ENCODE measurements around the gene UPF1. TPM values are rescaled to one million over a fixed set of nuclear protein-coding genes. Genes with fewer than 3 reads are reported as not detected.

UPF1 gene
- total and polyA plus RNA-seq, 4 donors, result 48.3 to 89.2 (median 64.5) TPM

DNA sequence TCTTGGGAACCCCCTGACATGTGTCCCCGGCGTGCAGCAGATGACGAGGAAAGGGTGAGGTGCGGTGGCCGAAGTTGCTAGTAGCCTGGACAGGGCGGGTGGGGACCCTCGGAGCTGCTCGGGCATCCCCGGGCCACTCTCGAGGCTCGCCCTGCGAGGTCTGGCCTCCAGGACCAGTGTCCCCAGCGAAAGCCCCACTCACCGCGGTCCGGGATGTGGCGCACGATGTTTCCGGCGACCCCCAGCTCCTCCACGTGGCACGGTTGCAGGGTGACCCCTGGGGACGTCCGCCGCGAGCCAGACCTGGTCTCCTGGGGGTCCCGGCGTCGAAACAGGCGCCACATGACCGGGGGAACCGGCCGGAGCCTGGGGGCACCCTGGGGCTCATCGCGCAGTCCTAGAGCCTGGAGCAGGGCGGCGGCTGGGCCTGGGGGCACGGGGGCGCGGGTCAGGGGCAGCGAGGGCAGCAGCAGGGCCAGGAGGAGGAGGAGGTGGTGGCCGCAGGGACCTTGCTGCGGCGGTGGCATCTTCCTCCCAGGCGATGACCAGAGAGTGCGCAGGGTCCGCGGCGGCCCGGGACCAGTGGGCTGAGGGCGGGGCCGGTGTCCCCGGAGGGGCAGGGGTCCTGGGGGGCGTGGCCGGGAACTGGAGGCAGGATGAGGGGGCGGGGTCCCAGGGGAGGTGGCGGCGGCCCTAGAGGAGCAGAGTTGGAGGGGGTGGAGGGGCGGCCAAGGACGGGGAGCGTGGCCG, 38.2 kb downstream of the UPF1 start:
- DNase-seq, result no peak
- Histone ChIP-seq H3K9ac (ENCODE audit: insufficient read depth in 1 of 2, low read length in 2 of 2) (no peak overlapping the region), H3K4me1 (ENCODE audit: control insufficient read depth in 5 of 5, insufficient read depth in 5 of 5, low read length in 5 of 5) (peaks cover 0 to 9% (median 3%) of the 10 kb centered on the region in 5 donors), H3K36me3 (ENCODE audit: control insufficient read depth in 4 of 4, insufficient read depth in 4 of 4, low read length in 4 of 4) (peaks cover 0 to 29% (median 14%) of the 10 kb centered on the region in 4 donors), H3K27me3 (ENCODE audit: control insufficient read depth in 3 of 3, insufficient read depth in 3 of 3, low read length in 2 of 3) (peaks cover 0 to 19% (median 12%) of the 10 kb centered on the region in 3 donors), H3K4me3 (peak overlapping the region; percentile 9), H3K27ac (ENCODE audit: low read depth in 1 of 2, low read length in 1 of 2) (no peak overlapping the region), H3K9me3 (ENCODE audit: control insufficient read depth in 4 of 4, insufficient read depth in 3 of 4, low read length in 3 of 4) (no peaks in the 10 kb centered on the region)
- TF ChIP-seq, protein P1, sequence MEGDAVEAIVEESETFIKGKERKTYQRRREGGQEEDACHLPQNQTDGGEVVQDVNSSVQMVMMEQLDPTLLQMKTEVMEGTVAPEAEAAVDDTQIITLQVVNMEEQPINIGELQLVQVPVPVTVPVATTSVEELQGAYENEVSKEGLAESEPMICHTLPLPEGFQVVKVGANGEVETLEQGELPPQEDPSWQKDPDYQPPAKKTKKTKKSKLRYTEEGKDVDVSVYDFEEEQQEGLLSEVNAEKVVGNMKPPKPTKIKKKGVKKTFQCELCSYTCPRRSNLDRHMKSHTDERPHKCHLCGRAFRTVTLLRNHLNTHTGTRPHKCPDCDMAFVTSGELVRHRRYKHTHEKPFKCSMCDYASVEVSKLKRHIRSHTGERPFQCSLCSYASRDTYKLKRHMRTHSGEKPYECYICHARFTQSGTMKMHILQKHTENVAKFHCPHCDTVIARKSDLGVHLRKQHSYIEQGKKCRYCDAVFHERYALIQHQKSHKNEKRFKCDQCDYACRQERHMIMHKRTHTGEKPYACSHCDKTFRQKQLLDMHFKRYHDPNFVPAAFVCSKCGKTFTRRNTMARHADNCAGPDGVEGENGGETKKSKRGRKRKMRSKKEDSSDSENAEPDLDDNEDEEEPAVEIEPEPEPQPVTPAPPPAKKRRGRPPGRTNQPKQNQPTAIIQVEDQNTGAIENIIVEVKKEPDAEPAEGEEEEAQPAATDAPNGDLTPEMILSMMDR (IDR thresholded peaks at IDR 0.05; ENCODE audit: control extremely low read depth, extremely low read depth), result no peak
- no peak for ATAC-seq (ENCODE audit: insufficient read depth, low FRiP score)
- 7 to 15% methylated on average over 59 to 62 of the region's 62 CpGs for WGBS, 2 donors

DNA sequence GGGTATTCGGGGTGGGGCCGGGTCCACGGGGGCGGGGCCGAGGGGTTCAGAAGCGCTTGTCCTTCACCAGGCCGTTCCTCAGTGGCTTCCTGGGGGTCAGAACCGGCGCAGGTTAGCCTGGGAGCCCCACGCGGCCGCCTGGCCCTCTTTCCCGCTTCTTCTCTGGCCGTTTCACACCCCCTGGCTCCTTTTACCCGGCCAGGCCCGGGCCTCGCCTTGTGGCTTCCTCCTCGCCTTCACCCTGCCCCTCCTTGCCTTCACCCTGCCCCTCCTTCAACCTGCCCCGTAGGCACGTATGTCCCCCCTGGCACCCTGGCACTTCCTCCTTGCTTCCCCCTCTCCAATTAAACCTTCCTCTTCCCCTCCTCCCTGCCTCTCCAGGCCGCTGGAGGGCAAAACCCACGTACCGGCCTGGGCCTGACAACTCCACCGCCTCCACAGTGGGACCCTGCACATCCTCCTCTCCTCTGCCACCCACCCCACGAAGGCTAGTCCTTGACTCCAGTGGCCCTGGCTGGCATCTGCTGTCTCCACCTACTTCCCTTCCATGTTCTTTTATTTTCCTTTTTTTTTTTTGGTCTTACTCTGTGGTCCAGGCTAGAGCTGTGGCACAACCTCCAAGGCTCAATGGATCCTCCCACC, 38.9 kb downstream of the UPF1 start:
- H3K9me3 ChIP-seq (ENCODE audit: control insufficient read depth in 4 of 4, insufficient read depth in 3 of 4, low read length in 3 of 4), result no peaks in the 10 kb centered on the region
- H3K36me3 ChIP-seq (ENCODE audit: control insufficient read depth in 4 of 4, insufficient read depth in 4 of 4, low read length in 4 of 4), result peaks cover 0 to 22% (median 12%) of the 10 kb centered on the region in 4 donors
- H3K4me1 ChIP-seq (ENCODE audit: control insufficient read depth in 5 of 5, insufficient read depth in 5 of 5, low read length in 5 of 5), result peaks cover 0 to 9% (median 3%) of the 10 kb centered on the region in 5 donors
- TF ChIP-seq, protein P1 (IDR thresholded peaks at IDR 0.05; ENCODE audit: control extremely low read depth, extremely low read depth), result no peak
- no peak overlapping the region for H3K4me3 ChIP-seq
- 15 to 29% methylated on average over 23 to 25 of the region's 25 CpGs for WGBS, 2 donors
- no peak overlapping the region for H3K27ac ChIP-seq (ENCODE audit: low read depth in 1 of 2, low read length in 1 of 2)
- DNase-seq (no peak), ATAC-seq (ENCODE audit: insufficient read depth, low FRiP score) (no peak)
- H3K9ac ChIP-seq (ENCODE audit: insufficient read depth in 1 of 2, low read length in 2 of 2), result no peak overlapping the region
- H3K27me3 ChIP-seq (ENCODE audit: control insufficient read depth in 3 of 3, insufficient read depth in 3 of 3, low read length in 2 of 3), result peaks cover 0 to 19% (median 12%) of the 10 kb centered on the region in 3 donors

DNA sequence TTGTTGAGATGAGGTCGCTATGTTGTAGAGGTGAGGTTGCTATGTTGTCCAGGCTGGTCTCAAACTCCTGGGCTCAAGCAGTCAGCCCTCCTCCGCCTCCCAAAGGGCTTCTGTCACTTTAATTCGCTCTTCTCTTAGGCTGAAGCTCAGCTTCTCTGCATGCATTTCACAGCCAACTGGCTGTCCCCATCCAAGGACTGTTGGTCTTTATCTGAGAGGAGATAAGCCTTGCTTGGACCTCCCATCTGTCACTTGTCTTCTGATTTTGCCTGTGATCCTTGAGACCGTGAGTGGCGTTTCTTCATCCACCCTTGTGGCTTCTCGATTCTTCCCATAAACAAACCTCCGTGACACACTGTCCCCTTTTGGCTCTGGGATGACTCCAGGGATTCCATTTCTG, 39.8 kb downstream of the UPF1 start:
- H3K4me3 ChIP-seq, result no peak overlapping the region
- peaks cover 0 to 19% (median 12%) of the 10 kb centered on the region in 3 donors for H3K27me3 ChIP-seq (ENCODE audit: control insufficient read depth in 3 of 3, insufficient read depth in 3 of 3, low read length in 2 of 3)
- no peak overlapping the region for H3K27ac ChIP-seq (ENCODE audit: low read depth in 1 of 2, low read length in 1 of 2)
- peaks cover 0 to 9% (median 3%) of the 10 kb centered on the region in 5 donors for H3K4me1 ChIP-seq (ENCODE audit: control insufficient read depth in 5 of 5, insufficient read depth in 5 of 5, low read length in 5 of 5)
- no peak for ATAC-seq (ENCODE audit: insufficient read depth, low FRiP score)
- no peak for DNase-seq
- WGBS, 2 donors, result 75 to 87% methylated on average over 7 of the region's 7 CpGs
- H3K36me3 ChIP-seq (ENCODE audit: control insufficient read depth in 4 of 4, insufficient read depth in 4 of 4, low read length in 4 of 4), result peaks cover 0 to 15% (median 7%) of the 10 kb centered on the region in 4 donors
- H3K9ac ChIP-seq (ENCODE audit: insufficient read depth in 1 of 2, low read length in 2 of 2), result no peak overlapping the region
- TF ChIP-seq, protein P1 (IDR thresholded peaks at IDR 0.05; ENCODE audit: control extremely low read depth, extremely low read depth), result no peak
- no peaks in the 10 kb centered on the region for H3K9me3 ChIP-seq (ENCODE audit: control insufficient read depth in 4 of 4, insufficient read depth in 3 of 4, low read length in 3 of 4)
